CD4-positive, alpha-beta T cell (primary cell): ENCODE results near the gene HAP1. TPM values are rescaled to one million over a fixed set of nuclear protein-coding genes. Genes with fewer than 3 reads are reported as not detected.

Experiments
- ATAC-seq: fragments of 200-7000 bp; cut with Tn5 transposase; one replicate; pipeline ENCODE4 v1.10.0; 2022; ENCODE audit warnings: mild to moderate bottlenecking; ENCODE audit not compliant: poor library complexity
- CTCF ChIA-PET: fragments of 350-600 bp; sonication (Branson Sonifier 250); formaldehyde crosslinking; loops from one replicate; lab custom pipeline; 2021; ENCODE audit warnings: antibody characterized with exemption, inconsistent platforms; lab: Charles Lee
- POLR2A ChIA-PET: fragments of 350-600 bp; sonication (Branson Sonifier 250); formaldehyde crosslinking; loops from one replicate; lab custom pipeline; 2021; ENCODE audit warnings: antibody characterized with exemption, inconsistent platforms; lab: Charles Lee
- DNase-seq, 14 experiments: peaks; one replicate each; pipeline ENCODE4 v3.0.0-alpha.2; 2013 to 2020; ENCODE audit warnings: mixed read lengths in 2 of 14
- H3K27ac ChIP-seq, 2 donors: one replicate each; pipeline versions ENCODE4 v1.5.1 to v1.7.0; 2013; ENCODE audit warnings: low read length in 2 of 2, low read depth in 1 of 2, mild to moderate bottlenecking in 1 of 2
- H3K27me3 ChIP-seq, 2 experiments: 1 replicate in 1 of 2; 2 replicates in 1 of 2; pipeline versions ENCODE4 v1.6.1 to v1.7.0; 2013; ENCODE audit warnings: low read length in 2 of 2, control low read depth in 1 of 2, mild to moderate bottlenecking in 1 of 2, moderate library complexity in 1 of 2; ENCODE audit not compliant: insufficient read depth in 2 of 2, control insufficient read depth in 1 of 2
- H3K36me3 ChIP-seq: one replicate; pipeline ENCODE4 v1.6.1; 2013; ENCODE audit warnings: low read length, control low read depth; ENCODE audit not compliant: insufficient read depth
- H3K4me1 ChIP-seq: one replicate; pipeline ENCODE4 v1.6.1; 2013; ENCODE audit warnings: low read length, control low read depth; ENCODE audit not compliant: insufficient read depth
- H3K4me3 ChIP-seq: one replicate; pipeline ENCODE4 v1.5.1; 2013; ENCODE audit warnings: mild to moderate bottlenecking, low read length, moderate library complexity
- H3K9me3 ChIP-seq, 2 experiments: 1 replicate in 1 of 2; 2 replicates in 1 of 2; pipeline versions ENCODE4 v1.6.1 to v1.7.0; 2013; ENCODE audit warnings: low read length in 2 of 2, mild to moderate bottlenecking in 2 of 2, control low read depth in 1 of 2, moderate library complexity in 1 of 2; ENCODE audit not compliant: control insufficient read depth in 1 of 2, insufficient read depth in 1 of 2
- H3K27ac Mint-ChIP-seq: one replicate; pipeline ENCODE4 v1.8.0; 2020; ENCODE audit warnings: mixed read lengths
- H3K27me3 Mint-ChIP-seq: one replicate; pipeline ENCODE4 v1.8.0; 2021; ENCODE audit warnings: mixed read lengths
- H3K36me3 Mint-ChIP-seq: one replicate; pipeline ENCODE4 v1.8.0; 2021; ENCODE audit warnings: low read depth, mixed read lengths
- H3K4me1 Mint-ChIP-seq: one replicate; pipeline ENCODE4 v1.8.0; 2021; ENCODE audit warnings: low read depth, mixed read lengths
- H3K4me3 Mint-ChIP-seq: one replicate; pipeline ENCODE4 v1.8.0; 2020; ENCODE audit warnings: mild to moderate bottlenecking, mixed read lengths
- H3K9me3 Mint-ChIP-seq: one replicate; pipeline ENCODE4 v1.8.0; 2020; ENCODE audit warnings: mixed read lengths
- CTCF ChIP-seq: fragments of 200-600 bp; IDR thresholded peaks from one replicate; pipeline ENCODE4 v1.8.0; 2022; ENCODE audit warnings: antibody characterized with exemption, mild to moderate bottlenecking
- intact Hi-C, 2 experiments: fragments of 100-400 bp; cut with DNase I in 1 of 2; cut with micrococcal nuclease in 1 of 2; formaldehyde crosslinking; loops; one replicate each; pipeline versions ENCODE4 v1.15.1 to v1.9.0; 2023 to 2025; cut with DNase I, micrococcal nuclease
- total RNA-seq, 174 experiments: library from RNA in 2 of 174; stranded (reverse) in 2 of 174; gene quantifications; one replicate each; pipeline ENCODE4 v1.2.3 and lab custom pipeline; 2021 to 2026

HAP1 gene
- total RNA-seq, 2 experiments from 2014 or later = 0.11 TPM; not detected in 1

DNA sequence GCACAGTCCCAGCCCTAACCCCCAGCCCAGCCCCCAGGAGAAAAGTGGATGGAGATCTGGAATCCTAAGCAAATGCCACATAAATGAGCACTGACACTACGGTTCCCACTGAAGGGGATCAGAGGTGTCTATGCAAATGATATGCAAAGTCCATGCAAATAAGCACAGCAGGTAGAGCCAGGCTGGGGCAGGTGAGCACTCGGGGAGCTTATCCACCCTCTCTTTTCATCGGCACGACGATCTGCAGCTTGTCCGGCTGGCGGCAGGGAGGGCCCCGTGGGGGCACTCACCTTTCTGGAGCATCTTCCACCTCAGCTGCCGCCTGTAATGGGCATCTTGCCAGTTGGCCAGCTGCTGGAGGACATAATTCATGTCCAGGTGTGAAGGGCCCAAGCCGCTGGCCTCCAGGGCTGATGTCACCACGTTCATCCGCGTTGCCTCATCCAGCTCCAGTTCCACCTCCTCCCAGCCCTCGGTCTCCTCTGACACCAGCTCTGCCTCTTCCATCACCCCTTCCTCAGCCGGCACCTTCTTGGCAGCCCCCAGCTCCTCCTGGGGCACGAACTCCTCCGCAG, 9.9 kb downstream of the HAP1 start:
- Mint-ChIP-seq H3K9me3 (no peaks in the 10 kb centered on the region), H3K4me3 (no peak overlapping the region), H3K36me3 (no peaks in the 10 kb centered on the region), H3K4me1 (no peaks in the 10 kb centered on the region), H3K27me3 (peaks cover 21% of the 10 kb centered on the region), H3K27ac (no peak overlapping the region)
- ChIA-PET CTCF (interaction anchor here (0.6 kb wide), 1 partner anchor 62 kb away, joined by 3 read pairs; no protein-coding TSS in a partner anchor), POLR2A (interaction anchor here (0.9 kb wide), 1 partner anchor 35 kb away, joined by 3 read pairs; no protein-coding TSS in a partner anchor)
- intact Hi-C loops = no loop called here
- no peaks in the 10 kb centered on the region for H3K9me3 ChIP-seq
- no peaks in the 10 kb centered on the region for H3K4me1 ChIP-seq
- no peak overlapping the region for H3K27ac ChIP-seq
- no peak for DNase-seq
- no peak for ATAC-seq
- no peak for TF ChIP-seq CTCF
- no peak overlapping the region for H3K4me3 ChIP-seq
- no peaks in the 10 kb centered on the region for H3K27me3 ChIP-seq
- no peaks in the 10 kb centered on the region for H3K36me3 ChIP-seq

DNA sequence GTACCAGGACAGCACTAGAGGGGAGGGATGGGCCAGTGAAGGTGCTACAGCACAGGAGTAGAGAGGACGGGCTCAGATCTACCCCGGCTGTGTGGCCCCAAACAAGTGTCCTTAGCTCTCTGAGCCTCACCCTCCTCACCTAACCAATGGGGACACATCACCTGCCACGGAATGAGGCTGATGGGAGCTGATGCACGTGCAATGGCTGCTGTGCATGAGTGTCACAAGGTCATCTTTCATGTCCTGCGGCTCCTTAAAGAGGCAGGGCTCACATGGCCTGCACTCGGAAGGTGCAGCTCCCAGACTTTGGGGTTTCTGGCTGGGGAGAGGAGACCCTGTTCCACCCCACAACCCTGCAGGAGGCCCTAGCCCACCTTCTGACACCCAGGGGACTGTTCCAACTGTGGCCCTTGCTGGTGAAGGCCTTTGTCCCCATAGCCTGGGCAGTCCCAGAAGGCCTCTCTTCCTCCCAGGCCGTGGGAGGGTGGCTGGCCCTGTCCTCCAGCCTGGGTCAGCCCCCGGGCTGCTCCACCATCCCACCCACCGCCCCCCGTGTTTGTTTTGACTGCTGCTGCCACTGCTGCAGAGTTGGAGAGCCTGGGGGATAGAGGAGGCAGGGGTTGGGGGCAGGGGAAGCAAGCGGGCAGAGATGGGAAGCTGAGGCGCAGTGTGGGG, 10.5 kb downstream of the HAP1 start:
- intact Hi-C loops = no loop called here
- Histone ChIP-seq H3K4me3 (no peak overlapping the region), H3K36me3 (no peaks in the 10 kb centered on the region), H3K27ac (no peak overlapping the region), H3K9me3 (no peaks in the 10 kb centered on the region), H3K27me3 (no peaks in the 10 kb centered on the region), H3K4me1 (no peaks in the 10 kb centered on the region)
- TF ChIP-seq CTCF = no peak
- POLR2A ChIA-PET = interaction anchor here (0.9 kb wide), 1 partner anchor 35 kb away, joined by 3 read pairs; no protein-coding TSS in a partner anchor
- no peaks in the 10 kb centered on the region for H3K36me3 Mint-ChIP-seq
- H3K9me3 Mint-ChIP-seq = no peaks in the 10 kb centered on the region
- CTCF ChIA-PET = no interaction called here
- H3K27ac Mint-ChIP-seq = no peak overlapping the region
- H3K4me3 Mint-ChIP-seq = no peak overlapping the region
- peaks cover 21% of the 10 kb centered on the region for H3K27me3 Mint-ChIP-seq
- DNase-seq = no peak
- ATAC-seq = no peak
- no peaks in the 10 kb centered on the region for H3K4me1 Mint-ChIP-seq

DNA sequence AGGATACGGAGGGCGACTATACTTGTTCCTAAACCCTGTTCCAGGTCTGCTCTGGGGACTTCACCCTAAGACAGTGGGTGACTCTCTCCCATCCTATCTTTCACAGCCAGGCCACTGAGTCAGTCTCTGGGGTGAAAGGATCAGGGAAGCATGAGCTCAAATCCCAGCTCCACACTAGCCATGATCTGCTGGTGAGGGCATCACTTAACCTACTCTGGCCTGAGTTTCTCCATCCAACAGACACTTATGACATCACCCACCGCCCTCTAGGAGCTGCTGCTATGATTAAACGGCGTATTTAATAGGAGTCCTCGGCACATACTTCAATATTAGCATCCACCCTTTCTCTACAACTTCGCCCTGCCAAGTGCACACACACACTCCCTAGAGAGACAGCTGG, 12.2 kb downstream of the HAP1 start:
- no peak for TF ChIP-seq CTCF
- peaks cover 16% of the 10 kb centered on the region for H3K27me3 Mint-ChIP-seq
- Histone ChIP-seq H3K27ac (no peak overlapping the region), H3K27me3 (no peaks in the 10 kb centered on the region), H3K36me3 (no peaks in the 10 kb centered on the region), H3K9me3 (no peaks in the 10 kb centered on the region), H3K4me1 (peaks cover 7% of the 10 kb centered on the region), H3K4me3 (no peak overlapping the region)
- POLR2A ChIA-PET = no interaction called here
- H3K9me3 Mint-ChIP-seq = no peaks in the 10 kb centered on the region
- DNase-seq (no peak), ATAC-seq (no peak)
- no peak overlapping the region for H3K4me3 Mint-ChIP-seq
- no peaks in the 10 kb centered on the region for H3K36me3 Mint-ChIP-seq
- CTCF ChIA-PET = no interaction called here
- H3K27ac Mint-ChIP-seq = no peak overlapping the region
- intact Hi-C loops = no loop called here
- peaks cover 8% of the 10 kb centered on the region for H3K4me1 Mint-ChIP-seq
